Body of pancreas (tissue), 4 donors: ENCODE measurements around the gene PCGF3.
"Not testable (repeated sequence)": the region's sequence is repeated elsewhere in the genome, so short reads cannot be mapped to it uniquely, and the experiment has no call there.

Source experiments
- CTCF ChIP-seq, 7 experiments: fragments of 450-650 bp in 4 of 7; fragments of 200-600 bp in 3 of 7; sonication (generic) in 3 of 7; IDR thresholded peaks; one replicate each; pipeline ENCODE4 v1.5.1; 2016 to 2019; ENCODE audit warnings: antibody characterized with exemption in 7 of 7
- POLR2A ChIP-seq, 3 donors: fragments of 450-650 bp; IDR thresholded peaks; one replicate each; pipeline ENCODE4 v1.6.1; 2016; ENCODE audit warnings: antibody characterized with exemption in 3 of 3, mild to moderate bottlenecking in 2 of 3

- TF ChIP-seq CTCF, POLR2A (IDR thresholded peaks at IDR 0.05): not testable (repeated sequence)
Measured at GRCh38 chr4:736561-736960, 30.9 kb downstream of the PCGF3 start.
